ENCODE data around the gene SPATA9. TPM values are rescaled to one million over a fixed set of nuclear protein-coding genes. Genes with fewer than 3 reads are reported as not detected.

SPATA9 gene
- total RNA-seq, 1 experiment from 2014 or later, result not detected

GRCh38 chr5:95634081-95634480 lies 48.7 kb downstream of the SPATA9 start:
- RAD21 ChIA-PET (ENCODE audit: low non-redundant PET in 1 of 2, low total read pairs in 2 of 2, uncharacterized antibody in 2 of 2, unreplicated experiment in 2 of 2), result no interaction called here

More at GRCh38 chr5:95634081-95634480, 48.7 kb downstream of the SPATA9 start:
- Histone ChIP-seq H3K79me2 (ENCODE audit: insufficient read depth, low read length) (no peaks in the 10 kb centered on the region), H3K36me3 (ENCODE audit: control insufficient read depth in 1 of 2, insufficient read depth in 2 of 2, low read length in 2 of 2) (no peaks in the 10 kb centered on the region), H3K27ac (ENCODE audit: low read depth, low read length) (no peak overlapping the region), H3K9ac (ENCODE audit: low read length) (no peak overlapping the region), H2AFZ (ENCODE audit: low read depth, low read length, poor library complexity, severe bottlenecking) (no peak overlapping the region), H3K4me1 (ENCODE audit: control insufficient read depth in 1 of 2, insufficient read depth in 2 of 2, low read length in 2 of 2) (peaks cover 0 to 10% of the 10 kb centered on the region in 2 experiments; a peak in 2 of 4 replicates), H3K9me2 (ENCODE audit: insufficient read depth) (no peaks in the 10 kb centered on the region), H4K20me1 (ENCODE audit: insufficient read depth) (no peaks in the 10 kb centered on the region), H3K27me3 (ENCODE audit: insufficient read depth, low read length) (no peaks in the 10 kb centered on the region), H3K4me2 (ENCODE audit: low read length) (no peak overlapping the region), H3K4me3 (replicated peaks in 1 of 2; ENCODE audit: low read depth in 1 of 2, low read length in 2 of 2) (no peak overlapping the region), H3K9me3 (ENCODE audit: control insufficient read depth in 1 of 2, insufficient read depth in 1 of 2, low read depth in 1 of 2, low read length in 2 of 2) (no peaks in the 10 kb centered on the region)
- ChIA-PET POLR2A (interaction anchor here (1.9 kb wide), 1 partner anchor 12 kb away, joined by 5 read pairs; the partner anchor contains the start of gene RFESD), CTCF (no interaction called here)
- ATAC-seq (peak; percentile 38; the same call in 1 of the 2 replicates), DNase-seq (ENCODE audit: low read depth, low spot score) (no peak)
- no TSS peak for BruUV-seq (replicated peaks)
- intact Hi-C loops (cut with micrococcal nuclease), result no loop called here
- no peak for TF ChIP-seq SRF (IDR thresholded peaks at IDR 0.05; ENCODE audit: low read depth)
- no peak for TF ChIP-seq SP1 (IDR thresholded peaks at IDR 0.05; ENCODE audit: low read depth)
- no peak for TF ChIP-seq MAX (IDR thresholded peaks at IDR 0.05)
- no peak for TF ChIP-seq EGR1 (IDR thresholded peaks at IDR 0.05; ENCODE audit: low read depth)
- no peak for TF ChIP-seq JUND (IDR thresholded peaks at IDR 0.05)
- TF ChIP-seq REST (IDR thresholded peaks at IDR 0.05; ENCODE audit: low read depth), result no peak
- no peak for TF ChIP-seq FOSL1 (IDR thresholded peaks at IDR 0.05; ENCODE audit: low read depth)
- no peak for TF ChIP-seq ZNF274 (IDR thresholded peaks at IDR 0.05; ENCODE audit: low read depth, low read length)
- no peak for TF ChIP-seq ELF1 (IDR thresholded peaks at IDR 0.05; ENCODE audit: borderline replicate concordance, low read depth)
- no peak for TF ChIP-seq RAD21 (IDR thresholded peaks at IDR 0.05; ENCODE audit: low read depth)
- TF ChIP-seq TCF7L2 (IDR thresholded peaks at IDR 0.05; ENCODE audit: borderline replicate concordance, extremely low read depth, insufficient read depth, insufficient read length), result no peak
- TF ChIP-seq CBX3 (IDR thresholded peaks at IDR 0.05; ENCODE audit: low read depth), result no peak
- no peak for TF ChIP-seq POLR2A (IDR thresholded peaks at IDR 0.05; ENCODE audit: borderline replicate concordance, extremely low read depth, insufficient read depth, insufficient read length)

All from HCT116 (cell line).